HS-27A (cell line): Measurements from ENCODE around the gene OPN1LW.
A peak's percentile ranks its signal among the peaks of the same experiment; 100 is the strongest.
"Not testable (repeated sequence)": the region's sequence is repeated elsewhere in the genome, so short reads cannot be mapped to it uniquely, and the experiment has no call there.

Source experiments
- DNase-seq: peaks from one replicate; pipeline ENCODE4 v3.0.0-alpha.2; 2012; ENCODE audit warnings: low read depth, missing footprints

Gene OPN1LW

GRCh38 chrX:154144010-154144409, at the start of gene OPN1LW:
Gene OPN1LW, plus strand, starts transcription at chrX:154144243. Its CDS starts 41 bp downstream, at chrX:154144284.
- not testable (repeated sequence) for DNase-seq

GRCh38 chrX:154094833-154095232, 49.2 kb upstream of the OPN1LW start:
- no peak for DNase-seq

GRCh38 chrX:154096140-154097002, 47.7 kb upstream of the OPN1LW start:
- DNase-seq, result no peak

DNA sequence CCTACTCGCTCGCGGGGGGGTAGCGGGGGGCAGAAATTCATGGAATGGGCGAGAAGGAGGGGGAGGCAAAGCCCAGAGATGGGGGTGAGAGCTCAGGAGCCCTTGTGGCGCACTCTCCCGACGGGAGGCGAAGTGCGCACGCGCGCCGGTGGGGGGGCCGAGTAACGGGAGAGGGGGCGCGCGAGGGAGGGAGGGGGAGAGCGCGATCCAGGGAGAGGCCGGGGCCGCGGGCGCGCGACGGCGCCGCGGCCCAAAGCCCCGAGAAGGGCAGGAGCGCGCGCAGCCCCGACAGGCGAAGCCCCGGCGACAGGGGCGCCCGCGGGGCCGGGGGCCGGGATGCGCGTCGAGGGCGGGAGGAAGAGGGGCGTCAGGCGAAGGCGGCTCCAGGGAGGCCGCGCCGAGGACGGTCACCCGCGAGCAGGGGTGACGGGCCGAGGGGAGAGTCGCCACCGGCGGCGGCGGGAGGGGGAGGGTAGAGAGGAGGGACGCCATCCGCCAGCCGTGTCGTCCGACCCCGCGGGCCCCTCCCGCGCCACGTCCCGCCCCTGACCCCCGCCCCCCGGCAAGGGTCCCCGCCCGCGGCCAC, 46.9 kb upstream of the OPN1LW start:
- no peak for DNase-seq

GRCh38 chrX:154097589-154098541, 46.2 kb upstream of the OPN1LW start, which contains the start of gene MECP2:
Gene MECP2, minus strand, starts transcription at chrX:154097717.
- DNase-seq, result peak; percentile 64

GRCh38 chrX:154098551-154098950, 45.5 kb upstream of the OPN1LW start:
- DNase-seq, result no peak

- DNase-seq, result no peak
Measured at GRCh38 chrX:154113729-154114128, 30.3 kb upstream of the OPN1LW start.

GRCh38 chrX:154114652-154115051, 29.4 kb upstream of the OPN1LW start:
- no peak for DNase-seq

DNA sequence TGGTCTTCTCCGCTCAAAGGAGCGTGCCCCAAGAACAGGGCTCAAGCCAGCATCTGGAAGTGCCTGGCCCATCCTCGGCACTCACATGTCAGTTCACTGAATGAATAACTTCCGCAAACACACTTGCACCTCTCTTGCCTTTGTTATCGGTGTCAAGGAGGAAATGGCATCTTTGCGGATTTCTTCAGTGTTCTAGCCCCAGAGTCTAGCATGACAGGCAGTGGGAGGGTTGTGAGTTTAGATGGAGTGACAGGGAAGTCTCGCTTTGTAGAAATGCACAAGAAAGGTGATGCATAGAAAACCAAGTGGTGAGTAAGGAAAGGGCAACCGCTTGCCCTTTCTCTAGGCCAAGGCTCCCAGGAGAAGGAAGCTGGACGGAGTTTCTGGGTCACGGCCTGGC, 29.0 kb upstream of the OPN1LW start:
- no peak for DNase-seq

DNA sequence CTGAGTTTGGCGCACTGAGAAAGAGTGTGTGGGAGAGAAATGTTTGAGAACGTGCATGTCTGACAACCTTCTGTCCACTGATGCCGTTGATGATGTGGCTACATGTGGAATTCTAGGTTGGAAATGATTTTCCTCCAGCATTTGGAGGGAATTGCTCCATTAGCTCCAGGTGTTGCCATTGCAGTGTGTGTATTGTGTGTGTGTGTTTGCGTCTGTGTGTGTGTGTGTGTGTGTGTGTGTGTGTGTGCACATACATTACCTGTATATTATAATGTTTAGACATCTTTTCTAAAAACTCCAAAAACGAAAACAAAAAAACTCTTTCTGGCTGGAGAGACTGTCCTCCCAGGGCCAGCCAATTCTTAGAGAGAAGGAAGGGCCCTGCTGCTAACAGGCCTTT, 28.3 kb upstream of the OPN1LW start:
- DNase-seq, result no peak

DNA sequence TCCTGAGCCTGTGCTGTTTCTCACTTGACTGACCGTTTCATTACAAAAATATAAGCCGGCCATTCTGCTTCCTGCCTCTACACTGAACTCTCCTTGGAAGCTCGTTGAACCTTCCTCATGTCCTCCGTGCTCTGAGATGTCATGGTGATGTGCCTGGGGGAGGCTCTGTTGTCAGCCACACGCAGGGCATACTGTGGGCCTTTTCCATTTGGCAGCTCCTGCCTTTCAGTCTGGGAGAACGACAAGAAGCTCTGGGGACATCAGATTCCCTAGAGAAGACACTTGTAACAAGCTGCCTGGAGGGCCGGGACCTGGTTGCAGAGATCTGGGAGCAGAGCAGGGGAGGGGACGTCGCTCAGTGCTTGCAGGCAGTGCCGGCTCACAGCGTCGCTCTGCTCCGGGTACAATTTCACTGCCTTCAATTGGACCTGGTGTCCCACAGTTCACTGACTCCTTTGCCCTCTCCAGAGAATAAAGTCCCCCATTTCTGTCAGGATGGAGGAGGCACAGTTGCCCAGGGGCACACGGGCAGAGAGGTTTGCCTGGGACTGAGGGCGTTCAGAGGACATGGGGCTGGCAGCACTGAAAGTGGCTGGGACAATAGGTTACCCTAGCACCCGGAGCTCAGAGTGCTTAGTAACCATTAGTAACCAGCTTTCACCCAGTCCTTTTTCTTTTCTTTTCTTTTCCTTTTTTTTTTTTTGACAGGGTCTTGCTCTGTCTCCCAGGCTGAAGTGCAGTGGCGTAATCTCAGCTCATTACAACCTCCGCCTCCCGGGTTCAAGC, 27.4 kb upstream of the OPN1LW start:
- DNase-seq, result no peak

GRCh38 chrX:154117566-154117965, 26.5 kb upstream of the OPN1LW start:
- no peak for DNase-seq

GRCh38 chrX:154120567-154120966, 23.5 kb upstream of the OPN1LW start:
- no peak for DNase-seq

GRCh38 chrX:154121207-154121606, 22.8 kb upstream of the OPN1LW start:
- no peak for DNase-seq

GRCh38 chrX:154121961-154122360, 22.1 kb upstream of the OPN1LW start:
- no peak for DNase-seq

GRCh38 chrX:154123241-154124219, 20.5 kb upstream of the OPN1LW start:
- no peak for DNase-seq

DNA sequence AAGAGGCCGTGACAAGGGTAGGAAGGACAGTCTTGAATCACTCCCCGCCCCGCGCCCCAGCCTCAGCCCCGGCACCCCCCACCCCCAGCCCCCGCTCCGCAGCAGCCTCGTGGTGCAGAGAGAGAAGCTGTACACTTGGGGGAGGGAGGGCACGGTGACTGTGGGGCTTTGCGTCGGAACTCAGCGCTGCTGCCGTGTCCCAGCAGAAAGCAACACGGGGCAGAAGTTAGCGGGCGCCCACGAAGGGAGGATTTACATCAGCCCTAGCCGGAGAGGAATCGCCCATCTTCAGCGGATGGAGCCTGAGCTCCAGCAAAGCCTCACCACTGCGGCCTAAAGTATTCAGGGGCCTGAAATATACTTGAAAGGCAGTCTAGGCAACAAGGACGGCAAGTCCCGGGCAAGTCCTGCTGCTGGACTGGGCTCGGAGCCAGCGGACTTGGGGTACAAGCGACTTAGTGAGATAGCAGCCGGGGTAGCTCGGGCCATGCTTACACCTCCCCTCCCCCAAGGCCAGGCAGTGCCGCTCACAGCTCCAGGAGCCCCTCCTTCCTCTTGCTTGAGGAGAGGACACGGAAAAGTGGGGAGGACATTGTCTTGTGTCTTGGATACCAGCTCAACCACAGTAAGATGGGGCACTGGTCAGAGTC, 18.5 kb upstream of the OPN1LW start:
- no peak for DNase-seq

- DNase-seq, result no peak
Measured at GRCh38 chrX:154126101-154126500, 17.9 kb upstream of the OPN1LW start.

- DNase-seq, result no peak
Measured at GRCh38 chrX:154131955-154132354, 12.1 kb upstream of the OPN1LW start.

GRCh38 chrX:154132366-154132765, 11.7 kb upstream of the OPN1LW start:
- DNase-seq, result no peak
